ENCODE results near the gene OSBP2.

GRCh38 chr22:30923168-30923900 lies 228.7 kb downstream of the OSBP2 start:
- no peak for TF ChIP-seq CTCF (IDR thresholded peaks at IDR 0.05)
- TF ChIP-seq ZFX (IDR thresholded peaks at IDR 0.05; ENCODE audit: borderline replicate concordance), result no peak

All from 22Rv1 (cell line).